ENCODE results near the gene DPH5. TPM values are rescaled to one million over a fixed set of nuclear protein-coding genes. Genes with fewer than 3 reads are reported as not detected.

DPH5 gene
- total RNA-seq, 2 donors from 2014 or later, result 11.5 to 26.7 TPM

- no peak overlapping the region for H3K4me3 ChIP-seq
- no peaks in the 10 kb centered on the region for H3K4me1 ChIP-seq (ENCODE audit: control insufficient read depth in 1 of 2, low read depth in 2 of 2)
- no peaks in the 10 kb centered on the region for H3K9me3 ChIP-seq
- no peaks in the 10 kb centered on the region for H3K27me3 ChIP-seq (replicated peaks; ENCODE audit: insufficient read depth)
- H3K36me3 ChIP-seq, result no peaks in the 10 kb centered on the region
- no peak for ATAC-seq (ENCODE audit: insufficient number of reproducible peaks, low FRiP score, low read depth)
- H3K27ac ChIP-seq, result no peak overlapping the region
- TF ChIP-seq CTCF (IDR thresholded peaks at IDR 0.05), result no peak
- DNase-seq (ENCODE audit: low spot score), result no peak
Observed at GRCh38 chr1:101055623-101056022, 30.0 kb upstream of the DPH5 start.

- no peak for DNase-seq (ENCODE audit: low spot score)
- no peak for ATAC-seq (ENCODE audit: insufficient number of reproducible peaks, low FRiP score, low read depth)
- Histone ChIP-seq H3K27me3 (replicated peaks; ENCODE audit: insufficient read depth) (no peaks in the 10 kb centered on the region), H3K9me3 (no peaks in the 10 kb centered on the region), H3K4me3 (no peak overlapping the region), H3K36me3 (no peaks in the 10 kb centered on the region), H3K27ac (no peak overlapping the region), H3K4me1 (ENCODE audit: control insufficient read depth in 1 of 2, low read depth in 2 of 2) (no peaks in the 10 kb centered on the region)
- TF ChIP-seq CTCF (IDR thresholded peaks at IDR 0.05), result no peak
Observed at GRCh38 chr1:101051688-101052638, 26.4 kb upstream of the DPH5 start.

- no peaks in the 10 kb centered on the region for H3K36me3 ChIP-seq
- no peak overlapping the region for H3K4me3 ChIP-seq
- no peak for TF ChIP-seq CTCF (IDR thresholded peaks at IDR 0.05)
- H3K9me3 ChIP-seq, result no peaks in the 10 kb centered on the region
- no peak overlapping the region for H3K27ac ChIP-seq
- DNase-seq (ENCODE audit: low spot score) (no peak), ATAC-seq (ENCODE audit: insufficient number of reproducible peaks, low FRiP score, low read depth) (no peak)
- no peaks in the 10 kb centered on the region for H3K4me1 ChIP-seq (ENCODE audit: control insufficient read depth in 1 of 2, low read depth in 2 of 2)
- no peaks in the 10 kb centered on the region for H3K27me3 ChIP-seq (replicated peaks; ENCODE audit: insufficient read depth)
Observed at GRCh38 chr1:101050869-101051268, 25.3 kb upstream of the DPH5 start.

- no peak for TF ChIP-seq CTCF (IDR thresholded peaks at IDR 0.05)
- Histone ChIP-seq H3K4me3 (no peak overlapping the region), H3K4me1 (ENCODE audit: control insufficient read depth in 1 of 2, low read depth in 2 of 2) (no peaks in the 10 kb centered on the region), H3K9me3 (no peaks in the 10 kb centered on the region), H3K27me3 (replicated peaks; ENCODE audit: insufficient read depth) (no peaks in the 10 kb centered on the region), H3K27ac (no peak overlapping the region), H3K36me3 (no peaks in the 10 kb centered on the region)
- no peak for ATAC-seq (ENCODE audit: insufficient number of reproducible peaks, low FRiP score, low read depth)
- no peak for DNase-seq (ENCODE audit: low spot score)
Observed at GRCh38 chr1:101044749-101045148, 19.2 kb upstream of the DPH5 start.

GRCh38 chr1:101044259-101044658 lies 18.7 kb upstream of the DPH5 start:
- H3K4me3 ChIP-seq, result no peak overlapping the region
- ATAC-seq (ENCODE audit: insufficient number of reproducible peaks, low FRiP score, low read depth) (no peak), DNase-seq (ENCODE audit: low spot score) (no peak)
- H3K27ac ChIP-seq, result no peak overlapping the region
- no peak for TF ChIP-seq CTCF (IDR thresholded peaks at IDR 0.05)
- H3K36me3 ChIP-seq, result no peaks in the 10 kb centered on the region
- H3K9me3 ChIP-seq, result no peaks in the 10 kb centered on the region
- no peaks in the 10 kb centered on the region for H3K27me3 ChIP-seq (replicated peaks; ENCODE audit: insufficient read depth)
- H3K4me1 ChIP-seq (ENCODE audit: control insufficient read depth in 1 of 2, low read depth in 2 of 2), result no peaks in the 10 kb centered on the region

All from thoracic aorta (tissue), 2 donors.